ENCODE measurements around the gene ARHGAP29. TPM values are rescaled to one million over a fixed set of nuclear protein-coding genes. Genes with fewer than 3 reads are reported as not detected.

ARHGAP29 gene
- total and polyA plus RNA-seq, 2 of the 8 experiments (the other 6 are each of a cell fraction or from before 2014, with no cell fraction given): 0.57 to 3.2 TPM

DNA sequence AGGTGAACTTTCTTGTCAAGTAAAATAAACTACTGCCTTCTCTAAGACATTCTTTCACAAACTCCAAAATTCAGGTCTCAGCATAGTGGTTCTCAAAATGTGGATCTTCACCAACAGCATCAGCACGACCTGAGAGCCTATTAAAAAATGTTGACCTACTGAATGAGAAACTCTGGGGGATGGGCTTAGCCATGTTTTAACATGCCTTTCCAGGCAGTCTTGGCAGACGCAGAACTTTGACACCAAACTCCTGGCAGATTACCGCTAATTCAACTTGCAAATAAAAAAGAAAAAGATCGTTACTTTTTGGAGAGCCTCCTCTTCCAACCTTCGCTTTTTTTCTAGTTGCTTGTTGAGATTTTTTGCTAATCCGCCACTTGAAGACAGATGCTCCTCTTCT lies 35.1 kb downstream of the ARHGAP29 start:
- H4K20me1 ChIP-seq (replicated peaks in 1 of 2; ENCODE audit: control insufficient read depth in 1 of 2, insufficient read depth in 2 of 2, low read length in 2 of 2): no peaks in the 10 kb centered on the region
- H2BK15ac ChIP-seq (ENCODE audit: low read length): no peak overlapping the region
- no peaks in the 10 kb centered on the region for H3K23me2 ChIP-seq (ENCODE audit: low read depth, low read length)
- H3K23ac ChIP-seq (ENCODE audit: insufficient read length): no peak overlapping the region
- no peak overlapping the region for H3K14ac ChIP-seq (ENCODE audit: insufficient read length)
- H3K79me1 ChIP-seq (ENCODE audit: low read depth, low read length): no peaks in the 10 kb centered on the region
- ChIA-PET CTCF (ENCODE audit: partially characterized antibody) (interaction anchor here (1.0 to 2.6 kb wide), 3 partner anchors 12 to 134 kb away, joined by 3 to 6 read pairs (median 3); no protein-coding TSS in a partner anchor), POLR2A (ENCODE audit: partially characterized antibody) (no interaction called here)
- FAIRE-seq (no peak), DNase-seq (ENCODE audit: low read depth in 1 of 2, low spot score in 2 of 2) (no peak)
- no peak overlapping the region for H3K9ac ChIP-seq (replicated peaks in 1 of 4; ENCODE audit: extremely low read depth in 1 of 4, low read depth in 3 of 4, low read length in 3 of 4)
- no peaks in the 10 kb centered on the region for H3K4me1 ChIP-seq (replicated peaks in 1 of 4; ENCODE audit: control insufficient read depth in 3 of 4, insufficient read depth in 4 of 4, low read length in 3 of 4)
- no peaks in the 10 kb centered on the region for H3K27me3 ChIP-seq (replicated peaks in 1 of 4; ENCODE audit: control insufficient read depth in 3 of 4, extremely low read depth in 1 of 4, insufficient read depth in 3 of 4, low read length in 3 of 4)
- H2BK20ac ChIP-seq (ENCODE audit: low read length): no peak overlapping the region
- no peaks in the 10 kb centered on the region for H3K9me3 ChIP-seq (ENCODE audit: insufficient read depth in 2 of 2, low read depth in 1 of 2, low read length in 1 of 2)
- 88% methylated on average over 6 of the region's 6 CpGs; no CpG with 5 or more reads in 1 of the 2 experiments for WGBS, 2 experiments (ENCODE audit: extremely low coverage in 1 of 2, insufficient coverage in 1 of 2, insufficient read length in 1 of 2, insufficient replicate concordance in 2 of 2, low coverage in 1 of 2, low lambda C conversion rate in 2 of 2, missing lambda C conversion rate in 1 of 2)
- no peak overlapping the region for H3K56ac ChIP-seq (replicated peaks; ENCODE audit: insufficient read length, low read depth, low read length)
- H4K8ac ChIP-seq (ENCODE audit: extremely low read depth, insufficient read depth, low read length): no peak overlapping the region
- no peak overlapping the region for H2AK5ac ChIP-seq (ENCODE audit: low read depth, low read length)
- H3K36me3 ChIP-seq (ENCODE audit: control insufficient read depth in 2 of 4, insufficient read depth in 4 of 4, low read length in 3 of 4): no peaks in the 10 kb centered on the region; a peak in 1 of 8 replicates
- H2AFZ ChIP-seq (ENCODE audit: low read length): no peak overlapping the region
- H2BK12ac ChIP-seq (ENCODE audit: low read depth, low read length): no peak overlapping the region
- no peak overlapping the region for H3K4me2 ChIP-seq (ENCODE audit: insufficient read depth in 1 of 2, low read depth in 2 of 2, low read length in 2 of 2)
- H3K4me3 ChIP-seq (ENCODE audit: extremely low read depth in 1 of 4, insufficient read depth in 2 of 4, low read depth in 3 of 4, low read length in 4 of 4): no peak overlapping the region
- no peak overlapping the region for H4K91ac ChIP-seq (replicated peaks; ENCODE audit: insufficient read length, low read length)
- H3K4ac ChIP-seq (replicated peaks; ENCODE audit: insufficient read length, low read depth, low read length): no peak overlapping the region
- no peak overlapping the region for H2BK120ac ChIP-seq (replicated peaks; ENCODE audit: low read depth, low read length)
- H2BK5ac ChIP-seq (ENCODE audit: low read depth, low read length): no peak overlapping the region
- H3K27ac ChIP-seq (ENCODE audit: low read depth, low read length): no peak overlapping the region
- H3K18ac ChIP-seq (ENCODE audit: extremely low read depth, low read length): no peak overlapping the region
- H3K79me2 ChIP-seq (ENCODE audit: control insufficient read depth in 1 of 2, insufficient read depth in 2 of 2, low read length in 2 of 2): no peaks in the 10 kb centered on the region
- H4K5ac ChIP-seq (ENCODE audit: insufficient read length, low read depth, low read length): no peak overlapping the region
- TF ChIP-seq RBBP5 (IDR thresholded peaks at IDR 0.05; ENCODE audit: borderline replicate concordance, low read depth, low read length): no peak
- no peak for TF ChIP-seq CBX5 (IDR thresholded peaks at IDR 0.05; ENCODE audit: low read depth, low read length)
- TF ChIP-seq NANOG (IDR thresholded peaks at IDR 0.05; ENCODE audit: insufficient read depth, low read depth, low read length, poor library complexity, severe bottlenecking): no peak
- TF ChIP-seq EGR1 (IDR thresholded peaks at IDR 0.05; ENCODE audit: borderline replicate concordance, low read depth, low read length): no peak
- TF ChIP-seq NRF1 (IDR thresholded peaks at IDR 0.05; ENCODE audit: low read depth, low read length): no peak
- TF ChIP-seq CTBP2 (IDR thresholded peaks at IDR 0.05; ENCODE audit: borderline replicate concordance, insufficient read depth, insufficient read length, low read length): no peak
- no peak for TF ChIP-seq EP300 (IDR thresholded peaks at IDR 0.05; ENCODE audit: borderline replicate concordance in 1 of 2, low read depth in 2 of 2, low read length in 2 of 2)
- TF ChIP-seq SP1 (IDR thresholded peaks at IDR 0.05; ENCODE audit: low read depth, low read length): no peak
- TF ChIP-seq SUZ12 (IDR thresholded peaks at IDR 0.05; ENCODE audit: low read length): no peak
- TF ChIP-seq, protein P1, sequence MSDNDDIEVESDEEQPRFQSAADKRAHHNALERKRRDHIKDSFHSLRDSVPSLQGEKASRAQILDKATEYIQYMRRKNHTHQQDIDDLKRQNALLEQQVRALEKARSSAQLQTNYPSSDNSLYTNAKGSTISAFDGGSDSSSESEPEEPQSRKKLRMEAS (IDR thresholded peaks at IDR 0.05): no peak
